CD4-positive, alpha-beta T cell treated with Interleukin-21 for 1 hour (primary cell): ENCODE measurements around the gene PRKRIP1.
"Not testable (repeated sequence)": the region's sequence is repeated elsewhere in the genome, so short reads cannot be mapped to it uniquely, and the experiment has no call there.

ENCODE experiments used
- DNase-seq: peaks from one replicate; pipeline ENCODE4 v3.0.0-alpha.2; 2020

The PRKRIP1 gene

GRCh38 chr7:102404005-102404861, 8.1 kb downstream of the PRKRIP1 start:
- DNase-seq, result peak; percentile 77

- DNase-seq, result not testable (repeated sequence)
Observed at GRCh38 chr7:102404862-102405188, 8.7 kb downstream of the PRKRIP1 start.

GRCh38 chr7:102407910-102408309, 11.7 kb downstream of the PRKRIP1 start:
- no peak for DNase-seq

- DNase-seq, result not testable (repeated sequence)
Observed at GRCh38 chr7:102408530-102408929, 12.4 kb downstream of the PRKRIP1 start.

- no peak for DNase-seq
Observed at GRCh38 chr7:102409340-102409739, 13.2 kb downstream of the PRKRIP1 start.

GRCh38 chr7:102410123-102410522, 14.0 kb downstream of the PRKRIP1 start:
- DNase-seq, result no peak

- no peak for DNase-seq
Observed at GRCh38 chr7:102410918-102411317, 14.8 kb downstream of the PRKRIP1 start.

- DNase-seq, result peak; percentile 55
Observed at GRCh38 chr7:102412548-102412947, 16.4 kb downstream of the PRKRIP1 start.

- DNase-seq, result no peak
Observed at GRCh38 chr7:102413091-102413490, 16.9 kb downstream of the PRKRIP1 start.

GRCh38 chr7:102413611-102414010, 17.4 kb downstream of the PRKRIP1 start:
- DNase-seq, result no peak

GRCh38 chr7:102415685-102416225, 19.6 kb downstream of the PRKRIP1 start:
- DNase-seq, result peak; percentile 71

GRCh38 chr7:102416406-102416805, 20.2 kb downstream of the PRKRIP1 start:
- peak; percentile 27 for DNase-seq

- DNase-seq, result peak; percentile 42
Observed at GRCh38 chr7:102417105-102417504, 20.9 kb downstream of the PRKRIP1 start.

GRCh38 chr7:102418592-102418991, 22.4 kb downstream of the PRKRIP1 start:
- DNase-seq, result no peak

GRCh38 chr7:102421706-102422240, 25.6 kb downstream of the PRKRIP1 start:
- no peak for DNase-seq

- DNase-seq, result no peak
Observed at GRCh38 chr7:102424129-102424551, 28.0 kb downstream of the PRKRIP1 start.

- no peak for DNase-seq
Observed at GRCh38 chr7:102424787-102425218, 28.6 kb downstream of the PRKRIP1 start.

- peak; percentile 91 for DNase-seq
Observed at GRCh38 chr7:102425639-102426267, 29.6 kb downstream of the PRKRIP1 start.

GRCh38 chr7:102426268-102427018, 30.3 kb downstream of the PRKRIP1 start:
- DNase-seq, result peak; percentile 78

GRCh38 chr7:102427019-102427405, 30.8 kb downstream of the PRKRIP1 start:
- DNase-seq, result no peak

- DNase-seq, result no peak
Observed at GRCh38 chr7:102429141-102429899, 33.2 kb downstream of the PRKRIP1 start.

GRCh38 chr7:102431617-102432298, 35.6 kb downstream of the PRKRIP1 start:
- peak; percentile 83 for DNase-seq
